Measurements from ENCODE around the gene GRID1.
"Not testable (repeated sequence)": the region's sequence is repeated elsewhere in the genome, so short reads cannot be mapped to it uniquely, and the experiment has no call there.

The GRID1 gene

GRCh38 chr10:85741626-85742300, 624.8 kb downstream of the GRID1 start:
- no peak for DNase-seq

GRCh38 chr10:85735997-85736396, 630.6 kb downstream of the GRID1 start:
- DNase-seq: no peak

GRCh38 chr10:85734791-85735190, 631.8 kb downstream of the GRID1 start:
- DNase-seq: no peak

GRCh38 chr10:85724215-85724614, 642.4 kb downstream of the GRID1 start:
- no peak for DNase-seq

GRCh38 chr10:85720931-85721590, 645.5 kb downstream of the GRID1 start:
- no peak for DNase-seq

- no peak for DNase-seq
These were observed 647.2 kb downstream of the GRID1 start for GRCh38 chr10:85719408-85719807.

GRCh38 chr10:85713885-85714284, 652.7 kb downstream of the GRID1 start:
- no peak for DNase-seq

GRCh38 chr10:85702768-85703167, 663.8 kb downstream of the GRID1 start:
- DNase-seq: no peak

GRCh38 chr10:85699066-85699465, 667.5 kb downstream of the GRID1 start:
- not testable (repeated sequence) for DNase-seq

- no peak for DNase-seq
These were observed 669.7 kb downstream of the GRID1 start for GRCh38 chr10:85696893-85697292.

- DNase-seq: no peak
These were observed 684.0 kb downstream of the GRID1 start for GRCh38 chr10:85682621-85683020.

GRCh38 chr10:85679710-85680109, 686.9 kb downstream of the GRID1 start:
- DNase-seq: no peak

- DNase-seq: no peak
These were observed 687.5 kb downstream of the GRID1 start for GRCh38 chr10:85679061-85679460.

GRCh38 chr10:85674851-85675250, 691.7 kb downstream of the GRID1 start:
- DNase-seq: no peak

- DNase-seq: no peak
These were observed 693.3 kb downstream of the GRID1 start for GRCh38 chr10:85673270-85673669.

- no peak for DNase-seq
These were observed 695.1 kb downstream of the GRID1 start for GRCh38 chr10:85671530-85671929.

- DNase-seq: no peak
These were observed 698.1 kb downstream of the GRID1 start for GRCh38 chr10:85668522-85668921.

- DNase-seq: no peak
These were observed 698.9 kb downstream of the GRID1 start for GRCh38 chr10:85667638-85668233.

- no peak for DNase-seq
These were observed 699.6 kb downstream of the GRID1 start for GRCh38 chr10:85666987-85667386.

- DNase-seq: no peak
These were observed 700.5 kb downstream of the GRID1 start for GRCh38 chr10:85666102-85666501.

GRCh38 chr10:85665681-85666080, 700.9 kb downstream of the GRID1 start:
- no peak for DNase-seq

GRCh38 chr10:85665078-85665477, 701.5 kb downstream of the GRID1 start:
- no peak for DNase-seq

GRCh38 chr10:85661123-85661522, 705.5 kb downstream of the GRID1 start:
- DNase-seq: no peak

GRCh38 chr10:85659331-85659730, 707.3 kb downstream of the GRID1 start:
- no peak for DNase-seq

All from retina (tissue), 1 donor.